ENCODE measurements around the gene MTHFSD.

MTHFSD gene

DNA sequence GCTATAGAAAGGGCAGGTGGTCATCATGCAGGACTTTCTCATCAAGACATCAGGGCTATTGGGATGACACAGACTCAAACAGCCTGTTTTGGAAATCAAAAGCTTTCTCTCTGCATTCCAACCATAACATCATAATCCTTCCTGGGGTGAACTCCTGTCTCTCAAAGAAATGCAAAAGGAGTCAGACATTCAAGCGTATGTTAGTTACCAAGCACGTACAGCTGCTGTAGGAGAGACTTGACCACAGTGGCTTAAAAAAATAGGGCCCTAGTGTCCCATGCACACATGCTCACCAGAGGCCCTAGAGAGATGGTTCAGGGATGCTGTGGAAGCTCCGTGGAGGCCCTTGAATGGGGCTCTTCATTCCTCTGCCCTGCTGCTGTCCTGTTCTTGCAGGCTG is 69.3 kb downstream of the MTHFSD start:
- Histone ChIP-seq H3K27ac (ENCODE audit: low read length) (no peak overlapping the region), H3K36me3 (replicated peaks; ENCODE audit: insufficient read depth, low read length) (no peaks in the 10 kb centered on the region), H3K27me3 (replicated peaks; ENCODE audit: insufficient read depth, low read length) (peaks cover 41% of the 10 kb centered on the region; the same call in 1 of the 2 replicates), H4K20me1 (ENCODE audit: insufficient read depth, low read length) (no peaks in the 10 kb centered on the region), H3F3A (ENCODE audit: insufficient read depth, low read length) (no peaks in the 10 kb centered on the region), H3K9me3 (replicated peaks; ENCODE audit: insufficient read depth, low read length) (no peaks in the 10 kb centered on the region), H3K4me3 (ENCODE audit: low read length) (no peak overlapping the region), H3K4me1 (ENCODE audit: low read length) (no peaks in the 10 kb centered on the region), H3K4me2 (ENCODE audit: low read depth, low read length) (no peak overlapping the region), H2AFZ (ENCODE audit: low read length) (no peak overlapping the region), H3K9me2 (replicated peaks; ENCODE audit: insufficient read depth, low read length) (no peaks in the 10 kb centered on the region), H3K79me2 (ENCODE audit: low read length) (no peaks in the 10 kb centered on the region), H3K9ac (ENCODE audit: low read length) (no peak overlapping the region)
- DNase-seq, result no peak
- TF ChIP-seq, protein P1, sequence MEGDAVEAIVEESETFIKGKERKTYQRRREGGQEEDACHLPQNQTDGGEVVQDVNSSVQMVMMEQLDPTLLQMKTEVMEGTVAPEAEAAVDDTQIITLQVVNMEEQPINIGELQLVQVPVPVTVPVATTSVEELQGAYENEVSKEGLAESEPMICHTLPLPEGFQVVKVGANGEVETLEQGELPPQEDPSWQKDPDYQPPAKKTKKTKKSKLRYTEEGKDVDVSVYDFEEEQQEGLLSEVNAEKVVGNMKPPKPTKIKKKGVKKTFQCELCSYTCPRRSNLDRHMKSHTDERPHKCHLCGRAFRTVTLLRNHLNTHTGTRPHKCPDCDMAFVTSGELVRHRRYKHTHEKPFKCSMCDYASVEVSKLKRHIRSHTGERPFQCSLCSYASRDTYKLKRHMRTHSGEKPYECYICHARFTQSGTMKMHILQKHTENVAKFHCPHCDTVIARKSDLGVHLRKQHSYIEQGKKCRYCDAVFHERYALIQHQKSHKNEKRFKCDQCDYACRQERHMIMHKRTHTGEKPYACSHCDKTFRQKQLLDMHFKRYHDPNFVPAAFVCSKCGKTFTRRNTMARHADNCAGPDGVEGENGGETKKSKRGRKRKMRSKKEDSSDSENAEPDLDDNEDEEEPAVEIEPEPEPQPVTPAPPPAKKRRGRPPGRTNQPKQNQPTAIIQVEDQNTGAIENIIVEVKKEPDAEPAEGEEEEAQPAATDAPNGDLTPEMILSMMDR (IDR thresholded peaks at IDR 0.05; ENCODE audit: low read length), result no peak

DNA sequence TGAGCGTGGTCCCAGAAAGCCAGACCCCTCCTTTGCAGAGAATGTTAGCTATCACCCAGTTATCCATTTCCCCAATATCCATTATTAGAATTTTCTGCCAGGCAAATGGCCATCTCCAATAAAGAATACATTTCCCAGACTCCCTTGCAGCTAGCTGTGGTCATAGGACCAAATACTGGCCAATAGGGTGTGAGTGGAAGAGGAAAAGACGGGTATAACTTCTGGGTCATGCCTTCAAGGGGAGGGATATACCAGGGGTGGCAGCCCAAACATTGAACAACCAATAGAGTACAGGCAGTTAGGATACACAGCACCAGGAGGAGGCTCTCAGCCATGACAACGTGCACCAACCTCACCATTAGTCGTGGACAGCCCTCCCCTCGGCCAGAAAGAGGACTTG is 70.8 kb downstream of the MTHFSD start:
- Histone ChIP-seq H3K27me3 (replicated peaks; ENCODE audit: insufficient read depth, low read length) (peaks cover 44% of the 10 kb centered on the region; the same call in 1 of the 2 replicates), H3K27ac (ENCODE audit: low read length) (no peak overlapping the region), H3K4me3 (ENCODE audit: low read length) (no peak overlapping the region), H4K20me1 (ENCODE audit: insufficient read depth, low read length) (no peaks in the 10 kb centered on the region), H3K9ac (ENCODE audit: low read length) (no peak overlapping the region), H3K9me2 (replicated peaks; ENCODE audit: insufficient read depth, low read length) (no peaks in the 10 kb centered on the region), H3K4me2 (ENCODE audit: low read depth, low read length) (no peak overlapping the region), H3K36me3 (replicated peaks; ENCODE audit: insufficient read depth, low read length) (no peaks in the 10 kb centered on the region), H2AFZ (ENCODE audit: low read length) (no peak overlapping the region), H3K4me1 (ENCODE audit: low read length) (no peaks in the 10 kb centered on the region), H3F3A (ENCODE audit: insufficient read depth, low read length) (no peaks in the 10 kb centered on the region), H3K79me2 (ENCODE audit: low read length) (no peaks in the 10 kb centered on the region), H3K9me3 (replicated peaks; ENCODE audit: insufficient read depth, low read length) (no peaks in the 10 kb centered on the region)
- TF ChIP-seq EZH2 (optimal IDR thresholded peaks at IDR 0.05; ENCODE audit: low read depth, low read length) (no peak), EZH2phosphoT487 (IDR thresholded peaks at IDR 0.05; ENCODE audit: low read length) (no peak)
- TF ChIP-seq, protein P1 (IDR thresholded peaks at IDR 0.05; ENCODE audit: low read length), result no peak
- no peak for DNase-seq

DNA sequence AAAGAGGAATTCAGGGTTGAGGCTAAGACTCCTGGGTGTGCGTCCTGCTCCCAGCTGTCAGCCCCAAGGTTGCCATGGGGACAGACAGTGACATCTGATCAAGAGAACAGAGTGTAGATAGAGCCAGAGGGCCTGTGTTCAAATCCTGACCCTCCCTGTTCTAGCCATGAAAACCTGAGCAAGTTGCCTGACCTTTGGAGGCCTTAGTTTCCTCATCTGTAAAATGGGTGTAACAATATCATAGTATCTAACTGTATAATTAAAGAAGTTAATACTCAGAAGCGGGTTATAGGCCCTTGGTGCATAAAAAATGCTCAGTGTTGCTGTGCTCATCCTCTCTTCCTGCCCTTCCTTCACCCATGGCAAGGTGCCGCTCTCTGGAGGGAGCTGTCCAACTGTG is 73.4 kb downstream of the MTHFSD start:
- DNase-seq, result no peak

More for the DNA sequence above, 73.4 kb downstream of the MTHFSD start:
- Histone ChIP-seq H3K27ac (ENCODE audit: low read length) (no peak overlapping the region), H3K9ac (ENCODE audit: low read length) (no peak overlapping the region), H3K4me1 (ENCODE audit: low read length) (no peaks in the 10 kb centered on the region), H3F3A (ENCODE audit: insufficient read depth, low read length) (no peaks in the 10 kb centered on the region), H3K36me3 (replicated peaks; ENCODE audit: insufficient read depth, low read length) (no peaks in the 10 kb centered on the region), H3K4me2 (ENCODE audit: low read depth, low read length) (no peak overlapping the region), H3K27me3 (replicated peaks; ENCODE audit: insufficient read depth, low read length) (peaks cover 55% of the 10 kb centered on the region), H3K9me3 (replicated peaks; ENCODE audit: insufficient read depth, low read length) (no peaks in the 10 kb centered on the region), H2AFZ (ENCODE audit: low read length) (no peak overlapping the region), H3K9me2 (replicated peaks; ENCODE audit: insufficient read depth, low read length) (no peaks in the 10 kb centered on the region), H3K79me2 (ENCODE audit: low read length) (no peaks in the 10 kb centered on the region), H4K20me1 (ENCODE audit: insufficient read depth, low read length) (no peaks in the 10 kb centered on the region), H3K4me3 (ENCODE audit: low read length) (no peak overlapping the region)
- TF ChIP-seq EZH2phosphoT487 (IDR thresholded peaks at IDR 0.05; ENCODE audit: low read length) (no peak), EZH2 (optimal IDR thresholded peaks at IDR 0.05; ENCODE audit: low read depth, low read length) (no peak)
- TF ChIP-seq, protein P1 (IDR thresholded peaks at IDR 0.05; ENCODE audit: low read length), result no peak

All from MM.1S (cell line).